K562 (cell line): ENCODE data around the gene TAF3. TPM values are rescaled to one million over a fixed set of nuclear protein-coding genes. Genes with fewer than 3 reads are reported as not detected.

ENCODE experiments used
- ATAC-seq: fragments of 200-7000 bp; cut with Tn5 transposase; 3 replicates; pipeline ENCODE4 v1.9.1; 2020; ENCODE audit warnings: moderate library complexity
- BruUV-seq: library from RNA; stranded (reverse); fragments of 400-500 nt; replicated peaks from 2 replicates; lab custom pipeline; 2021; lab: Mats Ljungman, UMichigan
- CTCF ChIA-PET: fragments of 300-600 bp; formaldehyde crosslinking; extraction: SDS; loops from one replicate; lab custom pipeline; 2021; ENCODE audit warnings: low intra/inter-chr PET ratio; lab: Yijun Ruan, JAX
- POLR2A ChIA-PET: fragments of 300-600, 350-650 bp; sonication (Branson Sonifier 250); formaldehyde crosslinking; extraction: SDS; loops from one replicate; lab custom pipeline; 2021; ENCODE audit warnings: antibody characterized with exemption, inconsistent platforms; lab: Yijun Ruan, JAX
- DNase-seq, 4 experiments: peaks; one replicate each; pipeline versions ENCODE4 v3.0.0 to v3.0.0-alpha.2; 2011 to 2018; ENCODE audit warnings: low spot score in 3 of 4, mixed read lengths in 3 of 4; ENCODE audit errors: extremely low read depth in 1 of 4
- FAIRE-seq: peaks from 2 replicates; lab custom pipeline; 2011; peaks lifted over from hg19 to GRCh38; lab: Jason Lieb, UNC
- H2AFZ ChIP-seq: 2 replicates; pipeline ENCODE4 v1.6.0; 2011; ENCODE audit warnings: low read depth, low read length, control low read depth, inconsistent platforms
- H3K27ac ChIP-seq: fragments of 200-600 bp; 3 replicates; pipeline ENCODE4 v1.8.0; 2011; ENCODE audit warnings: low read depth, mild to moderate bottlenecking, control low read depth, inconsistent platforms, low read length, moderate library complexity, mixed read lengths; ENCODE audit errors: extremely low read depth
- H3K27me3 ChIP-seq, 2 experiments: fragments of 300-600 bp in 1 of 2; 2 replicates in 1 of 2; 3 replicates in 1 of 2; pipeline versions ENCODE4 v1.6.0 to v1.8.0; 2011; ENCODE audit warnings: inconsistent platforms in 2 of 2, low read length in 2 of 2, mild to moderate bottlenecking in 1 of 2, mixed read lengths in 1 of 2, moderate library complexity in 1 of 2; ENCODE audit not compliant: control insufficient read depth in 2 of 2, insufficient read depth in 2 of 2
- H3K36me3 ChIP-seq: fragments of 300-600 bp; 3 replicates; pipeline ENCODE4 v1.8.0; 2011; ENCODE audit warnings: mild to moderate bottlenecking, low read length, inconsistent platforms; ENCODE audit not compliant: control insufficient read depth, insufficient read depth
- H3K4me1 ChIP-seq, 2 experiments: fragments of 200-600 bp in 1 of 2; replicated peaks in 1 of 2; 2 replicates in 1 of 2; 3 replicates in 1 of 2; pipeline versions ENCODE4 v1.5.1 to v1.8.0; 2011; ENCODE audit warnings: inconsistent platforms in 2 of 2, low read length in 2 of 2, mild to moderate bottlenecking in 1 of 2, mixed read lengths in 1 of 2, moderate library complexity in 1 of 2; ENCODE audit not compliant: control insufficient read depth in 2 of 2, insufficient read depth in 2 of 2
- H3K4me2 ChIP-seq: 2 replicates; pipeline ENCODE4 v1.6.1; 2011; ENCODE audit warnings: low read length, control low read depth, inconsistent platforms, mixed read lengths; ENCODE audit not compliant: insufficient read depth
- H3K4me3 ChIP-seq: fragments of 200-600 bp; sonication (generic), shearing (Covaris generic); 2 replicates; pipeline ENCODE4 v1.5.1; 2016; ENCODE audit warnings: control low read depth, inconsistent platforms
- H3K79me2 ChIP-seq: fragments of 200-600 bp; 3 replicates; pipeline ENCODE4 v1.8.0; 2011; ENCODE audit warnings: low read length, inconsistent platforms; ENCODE audit not compliant: control insufficient read depth, insufficient read depth
- H3K9ac ChIP-seq, 2 experiments: 2 replicates each; pipeline versions ENCODE4 v1.6.0 to v1.6.1; 2011; ENCODE audit warnings: low read depth in 2 of 2, low read length in 2 of 2, control low read depth in 1 of 2, inconsistent platforms in 1 of 2, mild to moderate bottlenecking in 1 of 2, mixed read lengths in 1 of 2; ENCODE audit not compliant: insufficient read depth in 1 of 2
- H3K9me1 ChIP-seq: one replicate; pipeline ENCODE4 v1.6.0; 2011; ENCODE audit warnings: inconsistent platforms, mild to moderate bottlenecking, low read length, moderate library complexity; ENCODE audit not compliant: control insufficient read depth, insufficient read depth
- H3K9me3 ChIP-seq: replicated peaks from 2 replicates; pipeline ENCODE4 v1.5.1; 2011; ENCODE audit warnings: low read depth, low read length, inconsistent platforms; ENCODE audit not compliant: control insufficient read depth, insufficient read depth
- H4K20me1 ChIP-seq: replicated peaks from 2 replicates; pipeline ENCODE4 v1.6.1; 2011; ENCODE audit warnings: low read length, inconsistent platforms, mixed read lengths; ENCODE audit not compliant: control insufficient read depth, insufficient read depth
- ARNT ChIP-seq, 2 experiments: fragments of 450-650 bp; IDR thresholded peaks; 2 replicates each; pipeline ENCODE4 v1.6.1; 2016; ENCODE audit warnings: mild to moderate bottlenecking in 1 of 2
- CXXC5 ChIP-seq: fragments of 250-450 bp; sonication (Bioruptor Pico); IDR thresholded peaks from 2 replicates; pipeline ENCODE4 v1.8.0; 2022; ENCODE audit warnings: inconsistent platforms, mild to moderate bottlenecking, moderate library complexity
- ELK1 ChIP-seq: sonication (generic); formaldehyde crosslinking; IDR thresholded peaks from 2 replicates; pipeline ENCODE4 v1.8.1; 2022; ENCODE audit warnings: missing genetic modification reagents
- HIVEP1 ChIP-seq: fragments of 250-450 bp; sonication (Bioruptor Pico); IDR thresholded peaks from 2 replicates; pipeline ENCODE4 v1.4.0; 2020; ENCODE audit warnings: mild to moderate bottlenecking
- HNRNPH1 ChIP-seq: fragments of 200-400 bp; formaldehyde crosslinking; optimal IDR thresholded peaks from 2 replicates; pipeline ENCODE3; 2017; ENCODE audit warnings: low read depth, mild to moderate bottlenecking, low read length, moderate library complexity
- ILK ChIP-seq: fragments of 450-650 bp; IDR thresholded peaks from 2 replicates; pipeline ENCODE4 v1.6.1; 2016; ENCODE audit warnings: missing genetic modification characterization, low read depth, mild to moderate bottlenecking, missing compliant biosample characterization, moderate library complexity, borderline replicate concordance
- IRF2 ChIP-seq: sonication (generic); formaldehyde crosslinking; IDR thresholded peaks from 2 replicates; pipeline ENCODE4 v1.8.1; 2022; ENCODE audit warnings: mild to moderate bottlenecking, missing genetic modification reagents
- PRPF4 ChIP-seq: fragments of 200-400 bp; formaldehyde crosslinking; IDR thresholded peaks from one replicate; pipeline ENCODE4 v1.6.1; 2017; ENCODE audit warnings: low read length, low read depth, mild to moderate bottlenecking; ENCODE audit not compliant: insufficient read depth, poor library complexity, severe bottlenecking
- RBFOX2 ChIP-seq: fragments of 200-400 bp; formaldehyde crosslinking; IDR thresholded peaks from 2 replicates; pipeline ENCODE4 v1.6.1; 2017; ENCODE audit warnings: low read depth, mild to moderate bottlenecking, low read length, moderate library complexity
- RFX7 ChIP-seq: fragments of 250-450 bp; sonication (Bioruptor Pico); IDR thresholded peaks from 2 replicates; pipeline ENCODE4 v1.5.1; 2021; ENCODE audit warnings: mild to moderate bottlenecking
- SP2 ChIP-seq: IDR thresholded peaks from 2 replicates; pipeline ENCODE4 v1.6.1; 2011; ENCODE audit warnings: mild to moderate bottlenecking, low read depth, low read length, moderate library complexity; ENCODE audit not compliant: poor library complexity, severe bottlenecking; ENCODE audit errors: extremely low read depth
- THAP12 ChIP-seq: fragments of 250-450 bp; sonication (Bioruptor Pico); IDR thresholded peaks from 2 replicates; pipeline ENCODE4 v1.9.0; 2021; ENCODE audit warnings: mild to moderate bottlenecking, inconsistent platforms
- TRIM24 ChIP-seq, 2 experiments: fragments of 450-650 bp; IDR thresholded peaks; 2 replicates each; pipeline ENCODE4 v1.6.1; 2016
- ZNF717 ChIP-seq: fragments of 250-450 bp; sonication (Bioruptor Pico); IDR thresholded peaks from 2 replicates; pipeline ENCODE4 v1.5.0; 2021
- WGBS: fragments of 100-300 bp; shearing (Covaris generic); methylation state at CpG from one replicate; pipeline ENCODE4 v1.1.6; 2016; ENCODE audit warnings: low coverage, mixed read lengths; ENCODE audit not compliant: insufficient coverage; ENCODE audit errors: missing lambda C conversion rate; 5-methylcytosine and 5-hydroxymethylcytosine counted together
- in situ Hi-C: fragments of 300-500 bp; cut with MboI; formaldehyde crosslinking; loops from 4 replicates; pipeline ENCODE4 v1.15.0; 2018; ENCODE audit warnings: inconsistent platforms, mixed read lengths
- intact Hi-C: fragments of 100-400 bp; cut with micrococcal nuclease; formaldehyde crosslinking; loops from 2 replicates; pipeline ENCODE4 v1.14.2; 2022
- polyA plus RNA-seq, 8 experiments: library from polyadenylated mRNA; depleted of rRNA in 4 of 8; stranded (reverse) in 5 of 8; unstranded in 3 of 8; fragments of >200 nt; fragmentation: Nextera tagmentation in 2 of 8; fragmentation: Illumina TruSeq in 1 of 8; extraction: Ambion mirVana in 2 of 8; extraction: Trizol in 1 of 8; gene quantifications; 2 replicates each; pipeline versions ENCODE4 v1.2.1 to v1.2.3, GENCODE V29; 2011 to 2014; ENCODE audit warnings: inconsistent platforms in 1 of 8, missing spikeins in 1 of 8
- total RNA-seq, 7 experiments: library from RNA; depleted of rRNA in 6 of 7; stranded (reverse); fragments of >200 nt in 6 of 7; fragmentation: Illumina TruSeq in 2 of 7; extraction: Trizol in 2 of 7; gene quantifications; 2 replicates each; pipeline versions ENCODE4 v1.2.1 to v1.2.3, GENCODE V29; 2011 to 2021; ENCODE audit warnings: low replicate concordance in 1 of 7

The TAF3 gene
- total and polyA plus RNA-seq, 9 of the 15 experiments (the other 6 are each of a cell fraction or from before 2014, with no cell fraction given), result 1.5 to 9.9 (median 4.1) TPM

DNA sequence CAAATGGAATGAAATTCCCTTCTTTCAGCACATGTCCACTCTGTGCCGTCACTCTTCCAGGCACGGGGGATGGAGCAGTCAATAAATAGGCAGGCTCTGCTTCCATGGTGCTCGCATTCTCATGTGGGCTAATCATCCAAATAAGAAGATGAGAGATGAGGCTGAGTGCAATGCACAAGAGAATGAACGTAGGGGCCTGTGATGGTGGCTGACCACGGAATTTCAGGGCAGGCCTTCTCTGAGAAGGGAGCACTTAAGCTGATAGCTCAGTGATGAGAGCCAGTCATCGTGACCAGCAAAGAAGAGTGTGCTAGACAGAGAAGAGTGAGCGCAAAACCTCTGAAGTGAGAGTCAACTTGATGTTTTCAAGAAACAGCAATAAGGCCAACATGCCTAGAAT lies 47.9 kb downstream of the TAF3 start:
- Histone ChIP-seq H2AFZ (no peak overlapping the region), H4K20me1 (0 out of 2 replicates have a peak, but pooled peaks cover 5% of the 10 kb centered on the region), H3K9me1 (no peaks in the 10 kb centered on the region), H3K27ac (no peak overlapping the region), H3K9ac (no peak overlapping the region), H3K4me2 (no peak overlapping the region), H3K79me2 (peaks cover 12% of the 10 kb centered on the region; the same call in 1 of the 3 replicates), H3K9me3 (0 out of 2 replicates have a peak, but pooled peaks cover 2% of the 10 kb centered on the region), H3K27me3 (no peaks in the 10 kb centered on the region), H3K4me1 (no peaks in the 10 kb centered on the region; a peak in 1 of 5 replicates), H3K36me3 (no peaks in the 10 kb centered on the region), H3K4me3 (no peak overlapping the region)
- DNase-seq, result no peak
- in situ Hi-C loops, result loop anchor here (10.0 to 25.0 kb wide), 3 partner anchors 1046 to 1439 kb away; no protein-coding TSS in a partner anchor
- TF ChIP-seq RBFOX2 (no peak), CXXC5 (no peak), HNRNPH1 (no peak), ZNF717 (CRISPR knock-in tag) (no peak), RFX7 (CRISPR knock-in tag) (no peak), SP2 (no peak), PRPF4 (no peak), ARNT (IDR thresholded peaks at IDR 0.05) (no peak), HIVEP1 (no peak), IRF2 (CRISPR knock-in tag) (no peak), TRIM24 (IDR thresholded peaks at IDR 0.05) (no peak), ILK (tag) (no peak), THAP12 (CRISPR knock-in tag) (no peak), ELK1 (CRISPR knock-in tag) (no peak)
- BruUV-seq, result no TSS peak
- WGBS, result 77% methylated on average over 7 of the region's 7 CpGs
- intact Hi-C loops, result no loop called here
- ChIA-PET POLR2A (interaction anchor here (0.6 to 0.9 kb wide), 2 partner anchors 18 to 32 kb away, joined by 3 read pairs; no protein-coding TSS in a partner anchor), CTCF (no interaction called here)
- ATAC-seq, result no peak
- FAIRE-seq, result no peak
